ENCODE data around the gene RRP1B. TPM values are rescaled to one million over a fixed set of nuclear protein-coding genes. Genes with fewer than 3 reads are reported as not detected.
"Not testable (repeated sequence)": the region's sequence is repeated elsewhere in the genome, so short reads cannot be mapped to it uniquely, and the experiment has no call there.

The RRP1B gene
- total RNA-seq, 1 donor from 2014 or later: 45.0 TPM

- Mint-ChIP-seq H3K4me1 (no peaks in the 10 kb centered on the region), H3K9me3 (no peaks in the 10 kb centered on the region), H3K4me3 (no peak overlapping the region), H3K27ac (no peak overlapping the region), H3K36me3 (peaks cover 32% of the 10 kb centered on the region), H3K27me3 (ENCODE audit: insufficient read depth, low read depth) (no peaks in the 10 kb centered on the region)
- Histone ChIP-seq H3K9me3 (ENCODE audit: low read depth) (no peaks in the 10 kb centered on the region), H3K4me2 (no peak overlapping the region), H2AFZ (replicated peaks) (no peak overlapping the region), H3K9ac (no peak overlapping the region), H3K4me3 (no peak overlapping the region), H3F3A (ENCODE audit: low read depth) (peaks cover 4% of the 10 kb centered on the region), H3K27me3 (no peaks in the 10 kb centered on the region), H3K27ac (no peak overlapping the region), H3K79me2 (ENCODE audit: low read depth) (peaks cover 23% of the 10 kb centered on the region), H3K36me3 (no peaks in the 10 kb centered on the region), H4K20me1 (ENCODE audit: low read depth) (peaks cover 3% of the 10 kb centered on the region), H3K4me1 (peaks cover 4% of the 10 kb centered on the region)
- no peak for DNase-seq (ENCODE audit: low spot score)
- TF ChIP-seq, protein P1, sequence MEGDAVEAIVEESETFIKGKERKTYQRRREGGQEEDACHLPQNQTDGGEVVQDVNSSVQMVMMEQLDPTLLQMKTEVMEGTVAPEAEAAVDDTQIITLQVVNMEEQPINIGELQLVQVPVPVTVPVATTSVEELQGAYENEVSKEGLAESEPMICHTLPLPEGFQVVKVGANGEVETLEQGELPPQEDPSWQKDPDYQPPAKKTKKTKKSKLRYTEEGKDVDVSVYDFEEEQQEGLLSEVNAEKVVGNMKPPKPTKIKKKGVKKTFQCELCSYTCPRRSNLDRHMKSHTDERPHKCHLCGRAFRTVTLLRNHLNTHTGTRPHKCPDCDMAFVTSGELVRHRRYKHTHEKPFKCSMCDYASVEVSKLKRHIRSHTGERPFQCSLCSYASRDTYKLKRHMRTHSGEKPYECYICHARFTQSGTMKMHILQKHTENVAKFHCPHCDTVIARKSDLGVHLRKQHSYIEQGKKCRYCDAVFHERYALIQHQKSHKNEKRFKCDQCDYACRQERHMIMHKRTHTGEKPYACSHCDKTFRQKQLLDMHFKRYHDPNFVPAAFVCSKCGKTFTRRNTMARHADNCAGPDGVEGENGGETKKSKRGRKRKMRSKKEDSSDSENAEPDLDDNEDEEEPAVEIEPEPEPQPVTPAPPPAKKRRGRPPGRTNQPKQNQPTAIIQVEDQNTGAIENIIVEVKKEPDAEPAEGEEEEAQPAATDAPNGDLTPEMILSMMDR (IDR thresholded peaks at IDR 0.05): no peak
- TF ChIP-seq EZH2 (IDR thresholded peaks at IDR 0.05) (no peak), EZH2phosphoT487 (IDR thresholded peaks at IDR 0.05) (no peak)
These were observed 17.0 kb downstream of the RRP1B start for GRCh38 chr21:43676391-43676790.

DNA sequence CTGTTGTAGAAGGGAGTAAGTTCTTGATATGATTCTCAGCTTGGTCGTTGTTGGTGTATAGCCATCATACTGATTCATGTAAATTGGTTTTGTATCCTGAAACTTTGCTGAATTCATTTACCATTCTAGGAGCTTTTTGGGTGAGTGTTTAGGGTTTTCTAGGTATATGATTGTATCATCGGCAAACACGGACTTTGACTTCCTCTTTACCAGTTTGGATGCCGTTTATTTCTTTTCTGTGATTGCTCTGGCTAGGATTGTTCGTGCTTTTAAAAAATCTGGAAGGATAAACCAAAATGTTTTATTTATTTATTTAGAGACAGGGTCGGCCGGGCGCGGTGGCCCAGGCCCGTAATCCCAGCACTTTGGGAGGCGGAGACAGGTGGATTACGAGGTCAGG lies 20.6 kb downstream of the RRP1B start:
- Histone ChIP-seq H3K4me2 (no peak overlapping the region), H3K36me3 (no peaks in the 10 kb centered on the region), H3K9ac (no peak overlapping the region), H3K27ac (no peak overlapping the region), H2AFZ (replicated peaks) (no peak overlapping the region), H3K4me1 (no peaks in the 10 kb centered on the region), H3K4me3 (no peak overlapping the region), H4K20me1 (ENCODE audit: low read depth) (no peaks in the 10 kb centered on the region), H3F3A (ENCODE audit: low read depth) (no peaks in the 10 kb centered on the region), H3K79me2 (ENCODE audit: low read depth) (peaks cover 23% of the 10 kb centered on the region), H3K27me3 (no peaks in the 10 kb centered on the region), H3K9me3 (ENCODE audit: low read depth) (no peaks in the 10 kb centered on the region)
- DNase-seq (ENCODE audit: low spot score): no peak
- Mint-ChIP-seq H3K27me3 (ENCODE audit: insufficient read depth, low read depth) (no peaks in the 10 kb centered on the region), H3K36me3 (peaks cover 41% of the 10 kb centered on the region), H3K9me3 (no peaks in the 10 kb centered on the region), H3K27ac (no peak overlapping the region), H3K4me3 (no peak overlapping the region), H3K4me1 (no peaks in the 10 kb centered on the region)
- TF ChIP-seq EZH2phosphoT487 (IDR thresholded peaks at IDR 0.05): no peak
- TF ChIP-seq, protein P1 (IDR thresholded peaks at IDR 0.05): no peak
- TF ChIP-seq EZH2 (IDR thresholded peaks at IDR 0.05): no peak

DNA sequence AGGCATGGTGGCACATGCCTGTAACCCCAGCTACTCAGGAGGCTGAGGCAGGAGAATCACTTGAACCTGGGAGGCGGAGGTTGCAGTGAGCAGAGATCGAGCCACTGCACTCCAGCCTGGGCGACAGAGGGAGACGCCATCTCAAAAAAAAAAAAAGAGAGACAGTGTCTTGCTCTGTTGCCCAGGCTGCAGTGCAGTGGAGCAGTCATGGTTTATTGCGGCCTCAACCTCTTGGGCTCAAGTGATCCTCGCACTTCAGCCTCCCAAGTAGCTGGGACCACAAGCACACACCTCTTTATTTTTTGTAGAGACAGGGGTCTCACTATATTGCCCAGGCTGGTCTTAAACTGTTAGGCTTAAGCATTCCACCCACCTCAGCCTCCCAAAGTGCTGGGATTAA lies 21.1 kb downstream of the RRP1B start:
- not testable (repeated sequence) for H3K9me3 Mint-ChIP-seq; H3K27ac ChIP-seq; H3K9ac ChIP-seq; DNase-seq (ENCODE audit: low spot score); H3F3A ChIP-seq (ENCODE audit: low read depth); H3K27me3 Mint-ChIP-seq (ENCODE audit: insufficient read depth, low read depth); H3K4me1 Mint-ChIP-seq; H3K27ac Mint-ChIP-seq; H4K20me1 ChIP-seq (ENCODE audit: low read depth); H2AFZ ChIP-seq (replicated peaks); H3K9me3 ChIP-seq (ENCODE audit: low read depth); H3K36me3 ChIP-seq; H3K4me2 ChIP-seq; H3K4me1 ChIP-seq; H3K27me3 ChIP-seq; H3K4me3 ChIP-seq; H3K4me3 Mint-ChIP-seq
- peaks cover 23% of the 10 kb centered on the region for H3K79me2 ChIP-seq (ENCODE audit: low read depth)
- H3K36me3 Mint-ChIP-seq: peaks cover 43% of the 10 kb centered on the region

- peaks cover 23% of the 10 kb centered on the region for H3K79me2 ChIP-seq (ENCODE audit: low read depth)
- H2AFZ ChIP-seq (replicated peaks): no peak overlapping the region
- TF ChIP-seq, protein P1 (IDR thresholded peaks at IDR 0.05): no peak
- TF ChIP-seq EZH2 (IDR thresholded peaks at IDR 0.05): no peak
- no peak for TF ChIP-seq EZH2phosphoT487 (IDR thresholded peaks at IDR 0.05)
- Mint-ChIP-seq H3K36me3 (peaks cover 47% of the 10 kb centered on the region), H3K9me3 (no peaks in the 10 kb centered on the region), H3K27me3 (ENCODE audit: insufficient read depth, low read depth) (no peaks in the 10 kb centered on the region), H3K4me1 (no peaks in the 10 kb centered on the region), H3K4me3 (no peak overlapping the region), H3K27ac (no peak overlapping the region)
- H4K20me1 ChIP-seq (ENCODE audit: low read depth): no peaks in the 10 kb centered on the region
- no peak overlapping the region for H3K9ac ChIP-seq
- H3K36me3 ChIP-seq: no peaks in the 10 kb centered on the region
- H3K27me3 ChIP-seq: no peaks in the 10 kb centered on the region
- no peak overlapping the region for H3K4me2 ChIP-seq
- no peaks in the 10 kb centered on the region for H3K9me3 ChIP-seq (ENCODE audit: low read depth)
- no peak for DNase-seq (ENCODE audit: low spot score)
- no peak overlapping the region for H3K4me3 ChIP-seq
- no peaks in the 10 kb centered on the region for H3F3A ChIP-seq (ENCODE audit: low read depth)
- H3K27ac ChIP-seq: no peak overlapping the region
- H3K4me1 ChIP-seq: no peaks in the 10 kb centered on the region
These were observed 22.3 kb downstream of the RRP1B start for GRCh38 chr21:43681650-43682049.

Data from neural progenitor cell (in vitro differentiated cells).